PC-3 (cell line): Measurements from ENCODE around the gene STAMBPL1. TPM values are rescaled to one million over a fixed set of nuclear protein-coding genes. Genes with fewer than 3 reads are reported as not detected.

Experiments used
- ATAC-seq: fragments of 200-7000 bp; cut with Tn5 transposase; 2 replicates; pipeline ENCODE4 v1.9.1; 2020; ENCODE audit warnings: mild to moderate bottlenecking, moderate library complexity
- BruUV-seq: library from RNA; stranded (reverse); fragments of 400-500 nt; replicated peaks from 2 replicates; lab custom pipeline; 2021; lab: Mats Ljungman, UMichigan
- CTCF ChIA-PET: fragments of 300-600 bp; sonication (Branson Sonifier 250); formaldehyde crosslinking; loops from one replicate; lab custom pipeline; 2022; ENCODE audit warnings: antibody characterized with exemption; lab: Charles Lee
- POLR2A ChIA-PET: fragments of 300-600 bp; sonication (Branson Sonifier 250); formaldehyde crosslinking; loops from one replicate; lab custom pipeline; 2022; ENCODE audit warnings: antibody characterized with exemption; ENCODE audit not compliant: unreplicated experiment; lab: Charles Lee
- DNase-seq: peaks from one replicate; pipeline ENCODE4 v3.0.0-alpha.2; 2015
- H2AFZ ChIP-seq: fragments of 300-600 bp; sonication (generic); 2 replicates; pipeline ENCODE4 v1.6.0; 2016; ENCODE audit warnings: antibody characterized with exemption, low read length
- H3F3A ChIP-seq: fragments of 300-600 bp; sonication (generic); one replicate; pipeline ENCODE4 v1.6.0; 2017; ENCODE audit warnings: antibody characterized with exemption, low read length, control low read depth, mild to moderate bottlenecking; ENCODE audit not compliant: unreplicated experiment
- H3K27ac ChIP-seq: fragments of 300-600 bp; sonication (generic); 2 replicates; pipeline ENCODE4 v1.5.1; 2016; ENCODE audit warnings: mild to moderate bottlenecking, low read length
- H3K27me3 ChIP-seq: fragments of 300-600 bp; sonication (generic); 2 replicates; pipeline ENCODE4 v1.6.1; 2016; ENCODE audit warnings: low read length, mixed read lengths
- H3K36me3 ChIP-seq: fragments of 300-600 bp; sonication (generic); 2 replicates; pipeline ENCODE4 v1.6.1; 2016; ENCODE audit warnings: low read depth, mixed run types, low read length, mixed read lengths
- H3K4me1 ChIP-seq: fragments of 300-600 bp; sonication (generic); 2 replicates; pipeline ENCODE4 v1.5.1; 2016; ENCODE audit warnings: low read length; ENCODE audit not compliant: insufficient read depth
- H3K4me2 ChIP-seq: fragments of 300-600 bp; sonication (generic); 2 replicates; pipeline ENCODE4 v1.6.0; 2016; ENCODE audit warnings: low read length
- H3K4me3 ChIP-seq: fragments of 300-600 bp; sonication (generic); 2 replicates; pipeline ENCODE4 v1.5.1; 2016; ENCODE audit warnings: mild to moderate bottlenecking, low read length, mixed read lengths
- H3K79me2 ChIP-seq: fragments of 300-600 bp; sonication (generic); 2 replicates; pipeline ENCODE4 v1.6.1; 2017; ENCODE audit warnings: low read length, mixed read lengths
- H3K9ac ChIP-seq: fragments of 300-600 bp; sonication (generic); 2 replicates; pipeline ENCODE4 v1.6.0; 2016; ENCODE audit warnings: mild to moderate bottlenecking, low read length
- H3K9me2 ChIP-seq: fragments of 300-600 bp; sonication (generic); replicated peaks from 2 replicates; pipeline ENCODE4 v1.6.1; 2016; ENCODE audit warnings: mixed run types, low read length, mixed read lengths
- H3K9me3 ChIP-seq: fragments of 300-600 bp; sonication (generic); 2 replicates; pipeline ENCODE4 v1.6.1; 2016; ENCODE audit warnings: low read length, mixed read lengths
- H4K20me1 ChIP-seq: fragments of 300-600 bp; sonication (generic); 2 replicates; pipeline ENCODE4 v1.6.1; 2016; ENCODE audit warnings: low read length, mixed read lengths
- CTCF ChIP-seq: fragments of 300-600 bp; sonication (generic); conservative IDR thresholded peaks from 2 replicates; pipeline ENCODE4 v1.5.1; 2017; ENCODE audit warnings: antibody characterized with exemption, low read depth, mild to moderate bottlenecking, low read length
- EZH2 ChIP-seq: fragments of 300-600 bp; sonication (generic); IDR thresholded peaks from one replicate; pipeline ENCODE4 v1.6.1; 2017; ENCODE audit warnings: antibody characterized with exemption, mild to moderate bottlenecking, low read length; ENCODE audit not compliant: unreplicated experiment
- EZH2phosphoT487 ChIP-seq: fragments of 300-600 bp; sonication (generic); IDR thresholded peaks from 2 replicates; pipeline ENCODE4 v1.6.1; 2018; ENCODE audit warnings: mild to moderate bottlenecking, antibody characterized with exemption, low read length, borderline replicate concordance
- intact Hi-C: fragments of 100-400 bp; cut with micrococcal nuclease; formaldehyde crosslinking; loops from 2 replicates; pipeline ENCODE4 v1.9.0; 2023
- total RNA-seq: library from RNA; depleted of rRNA; stranded (reverse); fragments of >200 nt; gene quantifications from 2 replicates; pipeline ENCODE4 v1.2.3, GENCODE V29; 2014

STAMBPL1 gene
- total RNA-seq, 1 experiment from 2014 or later: 19.5 TPM

DNA sequence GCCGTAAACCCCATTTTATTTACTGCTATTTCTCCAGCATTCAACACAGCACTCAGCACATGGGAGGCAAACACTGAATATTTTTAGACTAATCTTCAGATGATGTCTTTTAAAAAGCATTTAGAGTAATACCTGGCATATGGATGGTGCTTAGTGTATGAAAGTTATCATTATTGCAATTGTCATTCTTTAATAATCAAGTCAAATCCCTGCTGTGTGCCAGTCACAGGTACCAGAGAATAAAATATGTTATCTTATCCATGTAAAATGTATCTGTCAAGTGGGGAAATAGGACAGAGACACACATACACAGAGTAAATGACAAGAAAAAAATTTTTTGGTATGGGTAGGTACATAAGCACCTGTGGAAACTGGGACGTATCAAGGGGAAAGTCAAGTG lies 46.9 kb upstream of the STAMBPL1 start:
- ChIA-PET POLR2A (no interaction called here), CTCF (no interaction called here)
- H3K4me3 ChIP-seq: no peak overlapping the region
- H3K4me1 ChIP-seq: no peaks in the 10 kb centered on the region
- no peaks in the 10 kb centered on the region for H3K9me3 ChIP-seq
- DNase-seq (no peak), ATAC-seq (no peak)
- H3F3A ChIP-seq: no peaks in the 10 kb centered on the region
- no peak overlapping the region for H2AFZ ChIP-seq
- no peaks in the 10 kb centered on the region for H3K27me3 ChIP-seq
- H3K36me3 ChIP-seq: no peaks in the 10 kb centered on the region
- no peaks in the 10 kb centered on the region for H3K9me2 ChIP-seq
- intact Hi-C loops: no loop called here
- H3K9ac ChIP-seq: no peak overlapping the region
- H3K27ac ChIP-seq: no peak overlapping the region
- TF ChIP-seq EZH2 (no peak), EZH2phosphoT487 (no peak), CTCF (no peak)
- no peaks in the 10 kb centered on the region for H3K79me2 ChIP-seq
- no peak overlapping the region for H3K4me2 ChIP-seq
- no peaks in the 10 kb centered on the region for H4K20me1 ChIP-seq
- BruUV-seq: no TSS peak

- TF ChIP-seq EZH2 (no peak), EZH2phosphoT487 (no peak), CTCF (no peak)
- no TSS peak for BruUV-seq
- Histone ChIP-seq H3K9ac (no peak overlapping the region), H3K4me1 (no peaks in the 10 kb centered on the region), H3K9me2 (no peaks in the 10 kb centered on the region), H3K4me2 (no peak overlapping the region), H3F3A (no peaks in the 10 kb centered on the region), H3K36me3 (no peaks in the 10 kb centered on the region), H4K20me1 (no peaks in the 10 kb centered on the region), H3K79me2 (no peaks in the 10 kb centered on the region), H2AFZ (no peak overlapping the region), H3K27me3 (no peaks in the 10 kb centered on the region), H3K27ac (no peak overlapping the region), H3K9me3 (no peaks in the 10 kb centered on the region), H3K4me3 (no peak overlapping the region)
- ChIA-PET POLR2A (no interaction called here), CTCF (no interaction called here)
- ATAC-seq (no peak), DNase-seq (no peak)
- intact Hi-C loops: no loop called here
Observed at GRCh38 chr10:88833723-88834122, 46.3 kb upstream of the STAMBPL1 start.

GRCh38 chr10:88835096-88835909 lies 44.7 kb upstream of the STAMBPL1 start:
- no peak overlapping the region for H2AFZ ChIP-seq

More at GRCh38 chr10:88835096-88835909, 44.7 kb upstream of the STAMBPL1 start:
- H3K9me2 ChIP-seq: no peaks in the 10 kb centered on the region
- TF ChIP-seq EZH2: no peak
- peak; percentile 88 for TF ChIP-seq CTCF
- TF ChIP-seq EZH2phosphoT487: no peak
- no peaks in the 10 kb centered on the region for H3K79me2 ChIP-seq
- H3K36me3 ChIP-seq: no peaks in the 10 kb centered on the region
- H3K27ac ChIP-seq: no peak overlapping the region
- DNase-seq: peak; percentile 83
- intact Hi-C loops: loop anchor here (1.0 to 5.0 kb wide), 4 partner anchors 30 to 152 kb away; partner anchors contain the start of gene STAMBPL1
- CTCF ChIA-PET: interaction anchor here (0.5 to 2.6 kb wide), 7 partner anchors 13 to 97 kb away, joined by 3 to 16 read pairs (median 4); partner anchors contain the start of genes ANKRD22 and STAMBPL1
- no peaks in the 10 kb centered on the region for H3F3A ChIP-seq
- H3K27me3 ChIP-seq: no peaks in the 10 kb centered on the region
- no TSS peak for BruUV-seq
- peak; percentile 96 for ATAC-seq
- H3K9me3 ChIP-seq: no peaks in the 10 kb centered on the region
- no peaks in the 10 kb centered on the region for H3K4me1 ChIP-seq
- POLR2A ChIA-PET: no interaction called here
- no peaks in the 10 kb centered on the region for H4K20me1 ChIP-seq
- H3K4me2 ChIP-seq: no peak overlapping the region
- no peak overlapping the region for H3K4me3 ChIP-seq
- H3K9ac ChIP-seq: no peak overlapping the region
